Fibroblast of skin of left quadriceps (primary cell): ENCODE results near the gene PTPRN2.

Source experiments
- DNase-seq, 2 experiments: peaks; one replicate each; pipeline ENCODE4 v3.0.0-alpha.2; 2013; ENCODE audit warnings: low read depth in 2 of 2

The PTPRN2 gene

DNA sequence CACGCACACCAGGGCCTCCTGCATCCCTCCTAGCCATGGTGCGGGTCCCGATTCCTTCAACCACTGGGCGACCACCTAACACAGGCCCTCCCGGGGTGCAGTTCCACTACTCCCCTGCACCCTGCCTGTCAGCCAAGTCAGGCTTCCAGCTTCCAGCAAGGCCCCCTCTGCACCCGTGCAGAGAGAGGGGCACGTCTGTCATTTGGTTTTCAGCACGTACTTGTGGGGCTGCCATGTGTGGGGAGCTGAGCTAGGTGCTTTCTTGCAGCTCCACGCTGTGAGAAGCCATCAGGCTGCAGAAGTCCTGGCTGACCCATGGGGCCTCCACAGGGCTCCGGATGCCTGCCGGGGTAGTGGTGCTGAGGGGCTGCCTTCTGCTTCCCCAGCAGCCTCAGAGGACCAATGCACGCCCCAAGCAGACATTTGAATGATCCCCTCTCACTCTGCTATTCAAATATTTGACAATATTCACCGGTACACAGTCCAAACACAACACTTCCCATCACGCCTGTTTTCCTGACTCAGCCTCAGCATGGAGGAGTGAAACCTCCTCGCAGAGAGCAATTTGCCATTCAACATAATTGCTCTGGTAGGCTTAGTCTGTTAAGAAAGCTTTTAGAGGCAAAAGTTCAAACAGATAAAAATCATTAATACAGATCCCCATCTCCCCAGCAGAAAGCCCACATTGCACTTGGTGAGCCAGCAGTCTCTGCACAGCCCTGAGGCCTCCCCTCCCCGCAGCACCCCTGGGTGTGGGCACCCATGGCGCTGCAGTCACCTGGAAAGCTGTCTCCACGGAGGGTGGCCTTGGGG lies 449.9 kb downstream of the PTPRN2 start:
- no peak for DNase-seq

DNA sequence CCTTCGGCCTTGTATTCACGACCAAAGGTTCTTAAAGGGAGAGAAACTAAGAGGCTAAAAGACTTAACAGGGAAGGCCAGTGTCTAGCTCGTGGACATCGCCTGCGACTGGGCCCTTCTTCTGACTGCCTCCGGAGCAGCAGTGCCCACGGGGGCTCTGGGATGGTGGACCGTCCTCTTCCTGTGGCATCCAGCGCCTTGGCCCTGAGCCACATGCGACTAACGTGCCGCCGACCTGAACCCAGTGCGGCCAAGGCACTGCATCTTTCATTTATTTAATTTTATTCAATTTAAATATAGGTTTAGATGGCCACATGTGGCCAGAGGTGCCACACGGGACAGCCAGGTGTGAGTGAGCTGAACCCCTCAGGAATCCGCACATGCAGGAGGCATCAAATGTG lies 451.7 kb downstream of the PTPRN2 start:
- no peak for DNase-seq

DNA sequence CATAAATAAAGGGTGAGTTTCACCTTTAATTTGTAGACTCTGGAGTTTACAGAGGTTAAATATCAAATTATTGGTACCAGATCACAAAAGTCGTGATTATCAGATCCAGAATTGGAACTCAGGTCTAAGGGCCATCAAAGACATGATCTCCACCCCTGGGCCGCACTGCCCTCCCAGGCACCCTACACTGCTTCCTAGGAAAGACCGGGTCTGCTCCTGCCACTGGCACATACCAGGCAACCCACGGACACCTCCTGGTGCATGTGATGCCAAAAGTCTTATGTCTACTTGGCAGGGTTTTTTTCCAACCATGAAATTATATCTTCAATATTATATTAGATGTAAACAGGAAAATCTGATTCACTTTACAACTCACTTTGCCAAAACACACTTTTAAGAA lies 452.8 kb downstream of the PTPRN2 start:
- DNase-seq: no peak

DNA sequence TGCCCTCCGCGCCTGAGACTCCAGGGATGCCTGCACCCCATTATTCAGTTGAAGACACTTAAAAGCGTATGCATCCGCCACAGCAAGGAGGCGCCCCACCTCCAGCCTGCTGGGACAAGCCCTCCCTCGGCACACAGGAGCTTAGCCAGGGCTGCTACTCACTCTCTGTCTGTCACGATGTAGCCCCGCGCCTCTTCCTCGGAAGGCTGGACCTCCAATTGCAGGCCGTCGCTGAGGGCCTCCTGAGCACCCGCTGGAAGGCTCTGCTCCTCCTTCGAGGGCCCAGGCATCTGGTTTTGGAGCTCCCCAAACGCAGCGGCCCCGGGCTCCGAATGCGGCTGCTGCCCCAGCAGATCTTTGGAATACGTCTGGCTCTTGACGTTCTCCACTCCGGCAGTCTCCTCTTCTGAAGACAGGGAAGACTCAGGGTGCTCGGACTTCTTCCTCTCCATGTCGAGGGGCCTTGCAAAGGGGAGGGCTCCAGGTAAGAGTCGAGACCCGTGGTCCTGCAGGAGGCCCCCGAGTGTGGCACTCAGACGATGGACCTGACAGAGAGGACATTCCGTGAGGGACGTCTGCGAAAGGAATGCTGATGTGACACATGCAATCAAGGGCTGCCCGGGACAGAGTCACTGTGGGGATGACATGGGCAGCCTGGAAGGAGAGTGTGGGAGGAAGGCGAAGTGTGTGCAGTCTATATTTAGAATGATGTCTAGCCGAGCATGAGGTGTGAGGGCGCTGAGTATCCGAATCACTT lies 453.9 kb downstream of the PTPRN2 start:
- no peak for DNase-seq

DNA sequence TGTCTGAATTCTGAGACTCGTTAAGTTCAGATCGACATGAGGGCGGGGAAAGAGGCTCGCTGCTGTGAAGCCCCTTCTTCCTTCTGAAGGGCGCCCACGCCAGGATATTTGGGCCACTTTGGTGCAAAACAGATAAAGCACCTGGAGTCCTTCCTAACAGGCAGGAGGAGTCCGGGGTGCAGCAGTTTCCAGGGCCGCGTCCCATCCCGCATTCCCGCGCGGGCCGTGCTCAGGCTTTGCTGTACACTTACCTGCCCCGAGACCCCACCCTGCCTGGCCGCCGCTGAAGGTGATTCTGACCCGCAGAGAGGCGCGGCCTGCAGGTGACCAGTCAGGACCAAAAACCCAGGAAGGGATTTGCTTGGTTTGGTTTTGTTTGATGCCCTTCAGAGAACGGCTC lies 454.6 kb downstream of the PTPRN2 start:
- DNase-seq: no peak

DNA sequence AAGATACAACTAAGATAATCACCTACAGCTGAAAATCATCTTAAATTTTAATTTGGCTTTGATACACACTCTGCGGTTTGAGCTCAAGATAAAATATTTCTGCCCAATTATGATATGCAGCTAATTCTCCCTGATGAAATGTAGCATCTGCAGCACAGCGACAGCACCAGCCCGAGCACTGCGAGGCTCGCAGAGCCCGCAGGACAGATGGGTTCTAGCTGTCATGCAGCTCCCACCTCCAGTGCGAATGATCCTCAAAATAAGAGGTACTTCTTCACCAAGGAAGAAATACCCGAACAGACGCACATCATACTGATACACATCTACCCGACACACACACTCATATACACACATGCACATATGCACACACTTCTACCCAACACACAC lies 457.6 kb downstream of the PTPRN2 start:
- no peak for DNase-seq

DNA sequence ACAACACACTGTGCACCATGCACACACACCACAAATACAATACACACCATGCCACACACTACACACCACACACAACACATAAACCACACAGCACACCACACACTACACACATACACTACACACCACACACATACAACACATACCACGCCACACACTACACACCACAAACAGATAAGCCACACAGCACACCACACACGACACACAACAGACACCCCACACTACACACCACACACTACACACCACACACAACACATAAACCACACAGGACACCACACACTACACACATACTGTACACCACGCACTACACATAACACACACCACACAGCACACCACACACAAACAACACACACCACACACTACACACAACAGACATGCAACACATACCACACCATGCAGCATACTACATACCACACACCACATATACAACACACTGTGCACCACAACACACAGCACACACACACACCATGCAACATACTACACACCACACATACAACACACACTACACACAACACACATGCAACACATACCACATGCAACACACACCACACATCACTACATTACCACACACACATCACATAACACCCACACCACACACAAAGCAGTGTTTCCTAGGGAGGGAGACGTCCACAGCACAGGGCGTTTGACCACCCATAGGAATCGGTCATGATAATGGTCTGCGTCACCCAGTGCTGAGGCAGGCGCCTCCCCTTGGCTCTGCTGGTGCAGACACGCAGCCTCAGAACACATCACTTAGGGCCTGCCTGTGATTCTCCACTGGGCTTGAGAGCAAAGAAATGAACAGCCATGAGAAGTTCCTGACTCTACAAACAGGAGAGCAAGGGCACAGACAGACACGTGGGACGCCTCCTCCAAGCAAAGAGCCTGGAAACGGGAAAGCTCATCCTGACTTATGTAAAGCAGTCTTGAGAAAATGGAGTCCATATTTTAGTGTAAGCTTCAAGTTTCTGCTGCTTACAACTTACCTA lies 458.3 kb downstream of the PTPRN2 start:
- no peak for DNase-seq

DNA sequence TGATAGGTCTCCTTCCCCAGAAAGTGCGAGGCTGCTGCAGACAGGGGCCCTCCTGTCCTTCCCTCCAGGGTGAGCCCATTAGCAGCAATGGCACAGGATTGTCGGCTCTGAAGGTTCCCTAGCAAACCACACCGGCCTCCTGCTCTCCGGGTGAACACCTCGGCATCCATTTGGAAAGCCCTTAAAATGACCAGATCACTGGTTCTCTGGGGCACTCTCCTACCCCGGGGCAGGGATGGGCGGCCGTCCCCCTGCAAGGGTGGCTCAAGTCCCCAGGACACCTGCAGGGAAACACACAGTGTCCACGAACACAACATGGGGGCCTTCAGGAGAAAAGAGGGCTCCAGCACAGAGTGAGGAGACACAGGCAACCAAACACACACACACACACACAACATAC lies 459.1 kb downstream of the PTPRN2 start:
- no peak for DNase-seq

DNA sequence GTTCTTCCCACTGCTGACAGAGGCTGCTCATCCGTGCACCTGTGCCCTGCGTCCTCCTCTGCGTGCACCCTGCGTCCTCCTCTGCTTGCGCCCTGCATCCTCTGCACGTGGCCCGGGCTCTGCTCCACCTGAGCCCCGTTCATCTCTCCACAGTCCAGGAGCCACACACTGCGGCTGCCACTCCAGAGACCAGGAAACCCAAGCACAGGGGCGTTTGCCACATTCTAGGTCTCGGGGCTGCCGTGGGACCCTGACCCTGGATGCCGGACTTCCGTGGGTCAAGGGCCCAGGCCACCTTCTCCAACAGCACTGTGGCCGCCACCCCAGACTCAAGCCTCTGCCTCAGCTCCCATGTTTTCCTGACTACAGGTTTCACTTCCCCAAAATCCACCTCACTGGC lies 460.4 kb downstream of the PTPRN2 start:
- no peak for DNase-seq

DNA sequence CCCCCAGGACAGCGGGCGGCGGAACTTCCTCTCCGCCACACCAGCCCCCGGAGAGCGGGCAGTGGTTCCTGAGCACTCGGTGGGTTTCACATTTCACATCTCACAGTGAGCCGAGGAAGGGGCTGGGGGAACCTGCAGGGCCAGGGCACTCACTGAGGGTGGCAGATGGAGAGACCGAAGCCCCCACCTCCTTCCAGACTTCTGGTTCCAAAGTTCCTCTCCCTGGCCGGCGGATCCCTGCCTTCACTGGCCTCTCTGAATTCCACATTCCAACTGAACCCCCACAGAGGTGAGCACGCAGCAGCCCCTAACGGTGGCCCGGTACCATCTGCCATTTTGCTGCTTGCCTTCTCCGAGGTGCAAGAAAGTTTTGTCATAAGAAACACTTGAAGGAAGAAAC lies 461.0 kb downstream of the PTPRN2 start:
- DNase-seq: no peak

DNA sequence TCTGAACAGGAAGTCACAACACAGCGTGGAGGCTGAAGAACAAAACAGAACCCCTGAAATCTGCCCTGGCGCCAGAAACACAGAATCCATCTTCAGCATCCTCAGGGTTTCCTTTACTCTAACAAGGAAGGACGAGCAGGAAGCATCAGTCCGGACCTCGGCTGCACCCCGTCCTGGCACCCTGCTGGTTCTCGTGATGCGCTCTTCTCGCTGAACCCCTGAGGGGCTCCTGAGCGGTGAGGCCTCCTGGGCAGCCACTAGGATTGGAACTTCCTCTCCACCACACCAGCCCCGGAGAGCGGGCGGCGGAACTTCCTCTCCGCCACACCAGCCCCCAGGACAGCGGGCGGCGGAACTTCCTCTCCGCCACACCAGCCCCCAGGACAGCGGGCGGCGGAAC lies 461.9 kb downstream of the PTPRN2 start:
- no peak for DNase-seq

DNA sequence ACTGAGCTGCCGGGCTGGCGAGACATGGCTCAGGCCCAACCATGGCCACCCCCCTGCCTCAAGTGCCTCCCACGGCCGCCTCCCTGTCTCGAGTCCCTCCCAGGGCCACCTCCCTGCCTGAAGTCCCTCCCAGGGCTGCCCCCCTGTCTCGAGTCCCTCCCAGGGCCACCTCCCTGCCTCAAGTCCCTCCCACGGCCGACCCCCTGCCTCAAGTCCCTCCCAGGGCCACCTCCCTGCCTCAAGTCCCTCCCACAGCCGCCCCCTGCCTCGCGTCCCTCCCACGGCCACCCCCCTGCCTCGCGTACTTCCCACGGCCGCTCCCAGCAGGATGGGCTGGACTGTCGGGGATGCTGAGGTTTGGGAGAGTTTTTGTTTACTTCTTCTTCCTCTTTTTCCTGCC lies 462.5 kb downstream of the PTPRN2 start:
- no peak for DNase-seq

DNA sequence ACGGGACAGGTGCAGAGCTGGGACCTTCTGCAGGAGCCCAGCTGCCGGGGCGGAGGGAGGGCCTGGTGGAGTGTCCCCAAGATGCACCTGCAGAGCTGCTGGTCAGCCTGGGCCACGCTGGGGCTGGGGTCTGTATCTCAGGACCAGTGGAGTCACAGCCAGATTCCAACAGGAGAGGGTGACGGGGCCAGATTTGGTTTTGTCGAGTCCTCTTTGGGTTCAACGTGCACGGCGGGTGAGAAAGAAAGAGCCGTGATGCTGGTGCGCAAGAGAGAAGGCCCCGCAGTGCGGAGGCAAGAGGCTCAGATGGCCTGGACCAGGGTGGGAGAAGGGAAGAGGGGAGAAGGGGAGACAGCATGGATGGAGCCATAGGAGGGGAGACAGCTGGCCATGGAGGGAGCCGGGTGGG lies 462.9 kb downstream of the PTPRN2 start:
- no peak for DNase-seq

DNA sequence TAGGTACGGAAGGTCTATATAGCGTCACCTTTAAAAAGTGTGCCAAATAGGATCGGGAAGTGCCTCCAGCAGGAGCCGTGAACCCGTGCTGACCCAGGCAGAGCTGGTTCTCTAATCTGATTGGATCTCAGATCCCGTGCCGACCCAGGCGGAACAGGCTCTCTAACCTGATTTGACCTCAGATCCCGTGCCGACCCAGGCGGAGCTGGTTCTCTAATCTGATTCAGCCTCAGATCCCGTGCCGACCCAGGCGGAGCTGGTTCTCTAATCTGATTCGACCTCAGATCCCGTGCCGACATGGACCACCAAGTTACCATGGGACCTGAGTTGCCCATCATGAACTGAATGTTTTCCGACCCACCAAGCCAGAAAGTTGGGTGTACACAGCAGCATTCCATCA lies 463.9 kb downstream of the PTPRN2 start:
- DNase-seq: no peak

DNA sequence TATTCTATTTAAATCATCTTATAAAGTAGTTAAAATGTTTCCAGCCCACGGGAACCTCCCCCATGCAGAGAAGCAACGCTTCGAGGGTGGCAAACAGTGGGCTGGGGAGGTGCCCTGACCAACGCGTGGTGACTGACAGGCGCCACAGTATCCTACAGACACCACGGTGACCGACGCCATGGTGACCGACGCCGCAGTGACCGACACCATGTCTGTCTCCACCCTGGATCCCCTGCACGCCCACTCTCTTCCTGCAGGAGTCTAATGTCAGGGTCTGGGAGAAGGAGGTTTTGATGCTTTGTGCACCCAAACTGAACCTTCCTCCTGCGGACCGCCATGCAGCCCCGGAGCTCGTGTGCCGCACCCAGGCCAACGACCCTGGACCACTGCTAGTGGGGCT lies 464.4 kb downstream of the PTPRN2 start:
- DNase-seq: no peak

DNA sequence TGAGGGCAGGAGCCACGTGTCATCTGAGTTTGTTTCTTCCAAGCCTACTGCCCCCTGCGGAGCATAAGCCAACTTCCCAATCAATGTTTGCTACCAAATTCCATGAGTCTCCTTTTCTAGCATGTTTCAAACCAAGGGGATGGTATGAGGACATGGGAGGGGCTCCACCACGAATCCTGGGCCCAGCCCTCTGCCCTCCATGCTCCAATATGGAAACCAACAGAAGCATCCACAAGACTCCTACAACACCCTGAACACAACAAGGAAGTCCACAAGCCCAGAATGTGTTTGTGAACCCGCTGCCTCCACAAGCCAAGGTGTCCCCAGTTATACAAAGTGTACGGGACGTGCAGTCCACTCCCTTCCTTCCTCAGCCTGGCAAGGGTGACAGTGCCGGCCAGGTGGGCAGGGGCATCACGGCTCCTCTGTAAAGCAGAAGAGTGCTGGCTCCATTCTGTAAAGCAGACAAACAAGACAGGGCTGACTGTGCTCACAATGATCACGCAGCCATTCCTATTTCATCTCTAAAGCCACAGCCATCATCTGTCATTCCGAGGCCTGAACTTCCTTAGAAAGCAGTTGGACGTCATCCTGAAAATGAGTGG lies 466.1 kb downstream of the PTPRN2 start:
- DNase-seq: no peak

DNA sequence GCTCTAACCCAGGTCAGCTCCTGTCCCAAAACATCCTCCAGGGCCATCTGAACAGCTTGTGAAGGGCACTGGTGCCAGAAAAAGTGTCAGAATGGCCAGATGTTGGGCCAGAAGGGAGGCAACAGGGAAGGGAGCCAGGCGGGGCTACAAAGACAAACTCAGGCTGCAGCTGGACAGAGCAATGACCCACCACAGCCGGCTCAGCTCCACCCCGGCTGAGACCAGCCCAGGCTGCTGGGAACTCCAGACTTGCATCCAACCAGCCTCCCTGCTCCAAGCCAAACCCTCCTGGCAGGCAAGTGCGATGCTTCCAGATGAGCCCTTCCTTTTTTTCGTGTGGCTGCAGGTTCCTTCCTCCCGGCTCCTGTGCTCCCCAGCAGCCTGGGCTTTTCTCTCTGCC lies 466.9 kb downstream of the PTPRN2 start:
- no peak for DNase-seq

DNA sequence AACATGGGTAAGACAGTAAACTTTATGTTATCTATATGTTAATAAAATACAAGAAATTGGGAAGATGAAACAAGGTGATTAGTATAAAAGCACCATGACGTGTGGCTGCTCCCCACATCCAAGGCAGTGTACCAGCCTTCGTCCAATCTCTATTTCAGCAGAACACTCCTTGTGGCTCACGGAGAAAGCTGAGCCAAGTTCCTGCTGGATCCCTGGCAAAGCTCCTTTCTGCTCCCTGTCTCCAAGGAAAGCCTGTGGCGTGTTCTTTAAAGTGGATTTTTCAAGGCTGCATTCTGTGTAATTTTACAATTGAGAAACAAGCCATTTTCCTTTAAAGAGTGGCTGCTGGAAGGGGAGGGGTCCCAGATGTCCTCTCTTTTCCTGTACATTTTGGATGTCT lies 467.3 kb downstream of the PTPRN2 start:
- no peak for DNase-seq

DNA sequence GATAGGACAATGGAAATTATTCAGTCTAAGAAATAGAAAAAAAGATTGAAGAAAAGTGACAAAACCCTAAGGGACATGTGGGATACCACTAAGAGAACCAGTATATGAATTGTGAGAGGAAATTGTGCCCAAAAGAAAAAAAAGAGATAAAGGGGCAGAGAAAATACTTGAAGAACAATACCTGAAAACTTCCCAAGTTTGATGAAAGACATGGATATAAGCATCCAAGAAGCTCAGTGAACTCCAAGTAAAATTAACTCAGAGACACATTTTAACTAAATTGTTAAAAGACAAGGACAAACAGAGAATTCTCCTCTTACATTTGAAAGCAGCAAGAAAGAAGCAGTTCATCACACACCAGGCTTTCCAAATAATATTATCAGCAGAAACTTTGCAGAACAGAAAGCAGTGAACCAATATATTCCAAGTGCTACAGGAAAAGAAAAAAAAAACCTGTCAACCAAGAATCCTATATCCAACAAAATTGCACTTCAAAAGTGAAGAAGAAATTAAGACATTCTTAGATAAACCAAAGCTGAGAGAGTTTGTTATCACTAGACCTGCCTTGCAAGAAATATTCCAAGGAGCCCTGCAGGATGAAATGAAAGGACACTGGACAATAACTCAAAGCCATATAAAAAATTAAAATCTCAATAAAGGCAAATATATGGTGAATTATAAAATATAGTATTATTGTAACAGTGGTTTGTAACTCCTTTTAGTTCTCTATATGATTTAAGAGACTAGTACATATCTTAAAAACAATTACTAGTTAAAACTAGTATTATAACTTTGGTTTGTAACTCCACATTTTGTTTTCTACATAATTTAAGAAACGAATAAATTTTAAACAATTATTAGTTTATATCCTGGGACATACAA lies 470.0 kb downstream of the PTPRN2 start:
- DNase-seq: no peak

DNA sequence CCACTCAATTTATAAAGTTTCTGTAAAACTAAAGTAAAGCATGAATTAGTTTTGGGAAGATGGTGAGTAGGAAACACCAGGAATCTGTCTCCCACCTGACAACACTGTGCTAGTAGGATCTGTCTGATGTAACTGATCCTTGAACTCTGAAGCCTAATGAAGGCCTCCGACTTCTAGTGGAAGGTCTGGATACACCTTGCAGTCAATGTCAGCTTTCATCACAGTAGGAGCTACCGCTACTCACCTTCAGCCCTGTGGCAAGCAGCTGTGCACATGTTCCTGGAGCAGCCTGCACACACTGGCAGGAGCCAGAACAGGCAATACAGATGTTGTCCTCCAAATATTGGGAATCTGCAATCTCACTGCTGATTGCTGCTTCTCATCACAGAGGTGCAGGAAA lies 471.4 kb downstream of the PTPRN2 start:
- no peak for DNase-seq
